Astrocyte (in vitro differentiated cells and primary cell): ENCODE results near the gene KRTAP4-6. TPM values are rescaled to one million over a fixed set of nuclear protein-coding genes. Genes with fewer than 3 reads are reported as not detected.
"Not testable (repeated sequence)": the region's sequence is repeated elsewhere in the genome, so short reads cannot be mapped to it uniquely, and the experiment has no call there.

Experiments
- DNase-seq: peaks from one replicate; pipeline ENCODE4 v3.0.0-alpha.2; 2010; ENCODE audit warnings: low read depth
- FAIRE-seq: peaks from 2 replicates; lab custom pipeline; 2011; peaks lifted over from hg19 to GRCh38; lab: Jason Lieb, UNC
- H2AFZ ChIP-seq: 2 replicates; pipeline ENCODE4 v1.6.0; 2012; ENCODE audit warnings: low read depth, low read length, inconsistent platforms
- H3K27ac ChIP-seq: 2 replicates; pipeline ENCODE4 v1.5.1; 2011; ENCODE audit warnings: low read depth, low read length, inconsistent platforms
- H3K27me3 ChIP-seq: 2 replicates; pipeline ENCODE4 v1.6.0; 2011; ENCODE audit warnings: low read length, inconsistent platforms; ENCODE audit not compliant: insufficient read depth
- H3K36me3 ChIP-seq: 2 replicates; pipeline ENCODE4 v1.5.1; 2011; ENCODE audit warnings: low read length, inconsistent platforms; ENCODE audit not compliant: insufficient read depth
- H3K4me1 ChIP-seq: 2 replicates; pipeline ENCODE4 v1.5.1; 2011; ENCODE audit warnings: low read length, inconsistent platforms; ENCODE audit not compliant: insufficient read depth
- H3K4me2 ChIP-seq: 2 replicates; pipeline ENCODE4 v1.6.0; 2012; ENCODE audit warnings: low read length, inconsistent platforms
- H3K4me3 ChIP-seq: 2 replicates; pipeline ENCODE4 v1.5.1; 2011; ENCODE audit warnings: low read depth, mild to moderate bottlenecking, low read length, inconsistent platforms; ENCODE audit not compliant: insufficient read depth
- H3K79me2 ChIP-seq: 2 replicates; pipeline ENCODE4 v1.6.0; 2012; ENCODE audit warnings: mild to moderate bottlenecking, low read length, inconsistent platforms; ENCODE audit not compliant: insufficient read depth
- H3K9ac ChIP-seq: 2 replicates; pipeline ENCODE4 v1.6.0; 2012; ENCODE audit warnings: mild to moderate bottlenecking, low read length, inconsistent platforms
- H3K9me3 ChIP-seq: 2 replicates; pipeline ENCODE4 v1.5.1; 2012; ENCODE audit warnings: low read depth, mild to moderate bottlenecking, low read length, inconsistent platforms; ENCODE audit not compliant: insufficient read depth
- H4K20me1 ChIP-seq: 2 replicates; pipeline ENCODE4 v1.6.0; 2012; ENCODE audit warnings: low read length, inconsistent platforms; ENCODE audit not compliant: insufficient read depth
- H3K27ac Mint-ChIP-seq: one replicate; pipeline ENCODE4 v1.8.0; 2021; ENCODE audit warnings: mild to moderate bottlenecking, mixed read lengths; ENCODE audit not compliant: unreplicated experiment
- H3K27me3 Mint-ChIP-seq: one replicate; pipeline ENCODE4 v1.8.0; 2021; ENCODE audit warnings: low read depth, mixed read lengths; ENCODE audit not compliant: unreplicated experiment
- H3K36me3 Mint-ChIP-seq: one replicate; pipeline ENCODE4 v1.8.0; 2021; ENCODE audit warnings: low read depth, mixed read lengths; ENCODE audit not compliant: unreplicated experiment
- H3K4me1 Mint-ChIP-seq: one replicate; pipeline ENCODE4 v1.8.0; 2021; ENCODE audit warnings: low read depth, mixed read lengths; ENCODE audit not compliant: unreplicated experiment
- H3K4me3 Mint-ChIP-seq: one replicate; pipeline ENCODE4 v1.8.0; 2021; ENCODE audit warnings: mild to moderate bottlenecking, moderate library complexity, mixed read lengths; ENCODE audit not compliant: unreplicated experiment
- H3K9me3 Mint-ChIP-seq: one replicate; pipeline ENCODE4 v1.8.0; 2021; ENCODE audit warnings: mild to moderate bottlenecking, mixed read lengths; ENCODE audit not compliant: unreplicated experiment
- EZH2 ChIP-seq: IDR thresholded peaks from 2 replicates; pipeline ENCODE4 v1.6.1; 2012; ENCODE audit warnings: mild to moderate bottlenecking, low read length, inconsistent platforms; ENCODE audit not compliant: insufficient read depth
- total RNA-seq: library from RNA; stranded (reverse); gene quantifications from 2 replicates; pipeline ENCODE4 v1.2.1, GENCODE V29; 2021
- TF ChIP-seq, protein P1 (sequence below): IDR thresholded peaks from 2 replicates; pipeline ENCODE4 v1.5.1; 2011; ENCODE audit warnings: low read depth, mild to moderate bottlenecking, inconsistent platforms, low read length, moderate library complexity; ENCODE audit not compliant: insufficient read depth

Gene KRTAP4-6
- total RNA-seq, 1 donor from 2014 or later, result not detected

DNA sequence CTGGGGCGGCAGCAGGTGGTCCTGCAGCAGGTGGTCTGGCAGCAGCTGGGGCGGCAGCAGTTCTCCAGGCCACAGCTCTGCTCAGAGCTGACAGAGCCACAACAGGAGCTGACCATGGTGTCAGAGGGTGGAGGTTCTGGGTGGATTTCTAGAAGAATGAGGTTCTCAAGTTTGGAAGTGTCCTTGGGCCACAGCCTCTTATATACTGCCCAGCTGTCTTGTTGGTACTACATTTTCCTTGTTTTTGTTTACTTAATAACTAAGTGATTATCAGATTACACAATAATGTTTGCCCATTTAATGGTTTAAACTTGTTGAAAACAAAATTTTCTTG is 9.3 kb upstream of the KRTAP4-6 start, which contains the start of gene KRTAP4-5:
KRTAP4-5 (minus strand) TSS at position 174 of the 334 bp plus-strand sequence; CDS start at position 116, 58 bp downstream.
- Mint-ChIP-seq H3K27ac (no peak within 1 kb of the TSS), H3K4me3 (no peak within 1 kb of the TSS), H3K36me3 (no peaks in the 10 kb centered on the region), H3K27me3 (peaks cover 5% of the 10 kb centered on the region), H3K9me3 (no peaks in the 10 kb centered on the region), H3K4me1 (no peaks in the 10 kb centered on the region)
- Histone ChIP-seq H3K4me2 (no peak within 1 kb of the TSS), H3K4me1 (no peaks in the 10 kb centered on the region), H4K20me1 (no peaks in the 10 kb centered on the region), H3K36me3 (no peaks in the 10 kb centered on the region), H3K4me3 (no peak within 1 kb of the TSS), H3K9me3 (no peaks in the 10 kb centered on the region), H3K27me3 (no peaks in the 10 kb centered on the region), H3K9ac (no peak within 1 kb of the TSS), H3K27ac (no peak within 1 kb of the TSS), H2AFZ (no peak within 1 kb of the TSS), H3K79me2 (no peaks in the 10 kb centered on the region)
- FAIRE-seq, result no peak
- TF ChIP-seq, protein P1, sequence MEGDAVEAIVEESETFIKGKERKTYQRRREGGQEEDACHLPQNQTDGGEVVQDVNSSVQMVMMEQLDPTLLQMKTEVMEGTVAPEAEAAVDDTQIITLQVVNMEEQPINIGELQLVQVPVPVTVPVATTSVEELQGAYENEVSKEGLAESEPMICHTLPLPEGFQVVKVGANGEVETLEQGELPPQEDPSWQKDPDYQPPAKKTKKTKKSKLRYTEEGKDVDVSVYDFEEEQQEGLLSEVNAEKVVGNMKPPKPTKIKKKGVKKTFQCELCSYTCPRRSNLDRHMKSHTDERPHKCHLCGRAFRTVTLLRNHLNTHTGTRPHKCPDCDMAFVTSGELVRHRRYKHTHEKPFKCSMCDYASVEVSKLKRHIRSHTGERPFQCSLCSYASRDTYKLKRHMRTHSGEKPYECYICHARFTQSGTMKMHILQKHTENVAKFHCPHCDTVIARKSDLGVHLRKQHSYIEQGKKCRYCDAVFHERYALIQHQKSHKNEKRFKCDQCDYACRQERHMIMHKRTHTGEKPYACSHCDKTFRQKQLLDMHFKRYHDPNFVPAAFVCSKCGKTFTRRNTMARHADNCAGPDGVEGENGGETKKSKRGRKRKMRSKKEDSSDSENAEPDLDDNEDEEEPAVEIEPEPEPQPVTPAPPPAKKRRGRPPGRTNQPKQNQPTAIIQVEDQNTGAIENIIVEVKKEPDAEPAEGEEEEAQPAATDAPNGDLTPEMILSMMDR, result no peak
- TF ChIP-seq EZH2, result no peak
- DNase-seq, result no peak

DNA sequence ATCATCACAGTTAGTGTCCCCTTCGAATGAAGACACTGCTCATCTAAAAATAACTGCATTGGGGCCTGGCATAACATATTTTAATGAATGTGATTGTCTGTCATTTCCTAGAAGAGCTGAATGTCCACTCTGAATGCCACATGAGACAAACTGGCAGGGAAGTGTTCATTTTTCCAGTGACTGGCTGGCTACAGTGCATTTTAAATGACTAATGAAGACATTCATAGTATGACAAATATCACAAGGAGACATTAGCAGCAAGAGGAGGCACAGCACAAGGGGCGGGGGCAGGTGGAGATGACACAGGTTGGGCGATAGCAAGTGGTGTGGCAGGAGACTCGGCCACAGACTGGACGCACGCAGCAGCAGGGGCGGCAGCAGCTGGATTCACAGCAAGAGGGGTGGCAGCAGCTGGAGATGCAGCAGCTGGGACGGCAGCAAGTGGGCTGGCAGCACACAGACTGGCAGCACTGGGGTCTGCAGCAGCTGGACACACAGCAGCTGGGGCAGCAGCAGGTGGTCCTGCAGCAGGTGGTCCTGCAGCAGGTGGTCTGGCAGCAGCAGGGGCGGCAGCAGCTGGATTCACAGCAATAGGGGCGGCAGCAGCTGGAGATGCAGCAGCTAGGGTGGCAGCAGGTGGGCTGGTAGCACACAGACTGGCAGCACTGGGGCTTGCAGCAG is 8.8 kb upstream of the KRTAP4-6 start:
- not testable (repeated sequence) for H3K9me3 ChIP-seq, H3K27ac Mint-ChIP-seq, H3K79me2 ChIP-seq, H3K9ac ChIP-seq, H3K9me3 Mint-ChIP-seq, H3K27ac ChIP-seq, H3K27me3 Mint-ChIP-seq, H3K36me3 Mint-ChIP-seq, H3K4me1 Mint-ChIP-seq, H3K4me1 ChIP-seq, H3K4me2 ChIP-seq, H4K20me1 ChIP-seq, DNase-seq, H2AFZ ChIP-seq, H3K36me3 ChIP-seq, H3K4me3 Mint-ChIP-seq, H3K27me3 ChIP-seq, H3K4me3 ChIP-seq, FAIRE-seq

DNA sequence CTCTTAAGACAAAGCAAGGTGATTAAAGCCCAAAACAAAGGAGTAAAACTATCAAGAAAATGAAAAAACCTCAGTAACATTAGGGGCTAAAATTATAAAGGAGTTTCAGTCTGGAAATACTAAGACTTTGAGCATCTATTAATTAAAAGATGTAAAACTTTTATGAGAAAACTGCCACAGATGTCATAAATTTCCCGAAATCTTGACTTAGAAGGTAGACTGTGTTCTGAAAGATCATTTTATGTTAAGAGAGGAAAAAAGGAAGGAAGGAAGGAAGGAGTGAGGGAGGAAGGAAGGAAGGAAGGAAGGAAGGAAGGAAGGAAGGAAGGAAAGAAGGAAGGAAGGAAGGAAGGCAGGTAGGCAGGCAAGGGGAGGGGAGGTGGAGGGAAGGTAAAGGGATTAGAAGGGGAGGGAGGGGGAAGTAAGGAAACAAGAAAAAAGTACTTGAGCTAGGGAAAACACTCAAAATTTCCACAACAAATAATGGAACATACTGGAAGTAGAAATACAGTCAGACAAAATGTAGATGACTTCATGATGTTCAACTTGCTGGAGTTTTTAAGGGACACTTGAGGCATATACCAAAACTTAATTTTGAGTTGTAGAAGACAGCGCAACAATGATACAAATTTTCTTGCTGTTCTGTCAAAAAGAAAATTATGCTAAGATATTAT is 7.3 kb upstream of the KRTAP4-6 start:
- Mint-ChIP-seq H3K36me3 (no peaks in the 10 kb centered on the region), H3K27me3 (peaks cover 3% of the 10 kb centered on the region)
- FAIRE-seq, result no peak

More for the DNA sequence above, 7.3 kb upstream of the KRTAP4-6 start:
- TF ChIP-seq EZH2, result no peak
- TF ChIP-seq, protein P1, result no peak
- no peaks in the 10 kb centered on the region for H3K79me2 ChIP-seq
- no peak overlapping the region for H3K27ac ChIP-seq
- Mint-ChIP-seq H3K4me1 (no peaks in the 10 kb centered on the region), H3K9me3 (peaks cover 7% of the 10 kb centered on the region), H3K27ac (no peak overlapping the region), H3K4me3 (no peak overlapping the region)
- H3K4me1 ChIP-seq, result no peaks in the 10 kb centered on the region
- H3K4me3 ChIP-seq, result no peak overlapping the region
- no peaks in the 10 kb centered on the region for H3K9me3 ChIP-seq
- no peaks in the 10 kb centered on the region for H3K27me3 ChIP-seq
- DNase-seq, result no peak
- no peaks in the 10 kb centered on the region for H4K20me1 ChIP-seq
- H3K4me2 ChIP-seq, result no peak overlapping the region
- H3K9ac ChIP-seq, result no peak overlapping the region
- H3K36me3 ChIP-seq, result no peaks in the 10 kb centered on the region
- H2AFZ ChIP-seq, result no peak overlapping the region
